IMR-90 (cell line): ENCODE data around the gene FEZF2. TPM values are rescaled to one million over a fixed set of nuclear protein-coding genes. Genes with fewer than 3 reads are reported as not detected.

ENCODE experiments used
- ATAC-seq: fragments of 200-7000 bp; cut with Tn5 transposase; 2 replicates; pipeline ENCODE4 v1.9.1; 2020; ENCODE audit warnings: low read depth, mild to moderate bottlenecking, moderate library complexity
- BruUV-seq: library from RNA; stranded (reverse); fragments of 400-500 nt; replicated peaks from 2 replicates; lab custom pipeline; 2021; lab: Mats Ljungman, UMichigan
- CTCF ChIA-PET: fragments of 300-600 bp; formaldehyde crosslinking; extraction: SDS; loops from one replicate; lab custom pipeline; 2021; ENCODE audit warnings: antibody characterized with exemption; lab: Yijun Ruan, JAX
- POLR2A ChIA-PET: fragments of 300-600 bp; sonication (Branson Sonifier 250); formaldehyde crosslinking; loops from one replicate; lab custom pipeline; 2022; ENCODE audit warnings: antibody characterized with exemption; ENCODE audit not compliant: unreplicated experiment; lab: Charles Lee
- DNase-seq: peaks from one replicate; pipeline ENCODE4 v3.0.0; 2013
- H2AFZ ChIP-seq: replicated peaks from 2 replicates; pipeline ENCODE3; 2013; ENCODE audit warnings: low read length, mild to moderate bottlenecking; ENCODE audit not compliant: poor library complexity
- H2AK5ac ChIP-seq: 2 replicates; pipeline ENCODE4 v1.6.1; 2013; ENCODE audit warnings: low read depth, low read length, inconsistent platforms
- H2AK9ac ChIP-seq: replicated peaks from 2 replicates; pipeline ENCODE3; 2013; ENCODE audit warnings: mild to moderate bottlenecking, low read depth, low read length, moderate library complexity; ENCODE audit not compliant: poor library complexity
- H2BK120ac ChIP-seq: 2 replicates; pipeline ENCODE4 v1.6.1; 2013; ENCODE audit warnings: low read depth, low read length, inconsistent platforms
- H2BK15ac ChIP-seq: 3 replicates; pipeline ENCODE4 v1.6.1; 2013; ENCODE audit warnings: low read depth, low read length, inconsistent platforms
- H2BK20ac ChIP-seq: 2 replicates; pipeline ENCODE4 v1.6.1; 2013; ENCODE audit warnings: low read depth, mild to moderate bottlenecking, inconsistent platforms, low read length, moderate library complexity
- H2BK5ac ChIP-seq: 2 replicates; pipeline ENCODE4 v1.6.1; 2013; ENCODE audit warnings: mild to moderate bottlenecking, low read depth, low read length, inconsistent platforms; ENCODE audit not compliant: poor library complexity, severe bottlenecking
- H3K14ac ChIP-seq: replicated peaks from 2 replicates; pipeline ENCODE4 v1.6.1; 2013; ENCODE audit warnings: low read depth, low read length, inconsistent platforms
- H3K18ac ChIP-seq: 2 replicates; pipeline ENCODE4 v1.6.1; 2013; ENCODE audit warnings: low read depth, low read length, control low read depth
- H3K23ac ChIP-seq: 2 replicates; pipeline ENCODE4 v1.6.1; 2013; ENCODE audit warnings: low read depth, low read length, inconsistent platforms
- H3K27ac ChIP-seq: 2 replicates; pipeline ENCODE4 v1.5.1; 2013; ENCODE audit warnings: mild to moderate bottlenecking, control low read depth, low read length; ENCODE audit not compliant: insufficient read depth
- H3K27me3 ChIP-seq: 2 replicates; pipeline ENCODE4 v1.6.1; 2013; ENCODE audit warnings: low read length; ENCODE audit not compliant: control insufficient read depth, insufficient read depth
- H3K36me3 ChIP-seq: 2 replicates; pipeline ENCODE4 v1.6.1; 2013; ENCODE audit warnings: low read length, mixed read lengths; ENCODE audit not compliant: control insufficient read depth, insufficient read depth
- H3K4ac ChIP-seq: 2 replicates; pipeline ENCODE4 v1.6.1; 2013; ENCODE audit warnings: low read depth, low read length, inconsistent platforms
- H3K4me1 ChIP-seq: 2 replicates; pipeline ENCODE4 v1.6.1; 2013; ENCODE audit warnings: low read length, mixed read lengths; ENCODE audit not compliant: control insufficient read depth, insufficient read depth
- H3K4me2 ChIP-seq: 2 replicates; pipeline ENCODE4 v1.6.1; 2013; ENCODE audit warnings: low read depth, mild to moderate bottlenecking, control low read depth, low read length, moderate library complexity
- H3K4me3 ChIP-seq: 2 replicates; pipeline ENCODE4 v1.5.1; 2013; ENCODE audit warnings: low read depth, mild to moderate bottlenecking, control low read depth, low read length, moderate library complexity; ENCODE audit not compliant: insufficient read depth
- H3K56ac ChIP-seq: 2 replicates; pipeline ENCODE4 v1.6.1; 2013; ENCODE audit warnings: low read length, inconsistent platforms; ENCODE audit not compliant: insufficient read depth; ENCODE audit errors: extremely low read depth
- H3K79me1 ChIP-seq, 2 experiments: 2 replicates each; pipeline ENCODE4 v1.6.1; 2013; ENCODE audit warnings: low read length in 2 of 2, inconsistent platforms in 1 of 2, low read depth in 1 of 2
- H3K9ac ChIP-seq: 2 replicates; pipeline ENCODE4 v1.6.1; 2013; ENCODE audit warnings: low read depth, low read length, control low read depth
- H3K9me1 ChIP-seq: 2 replicates; pipeline ENCODE4 v1.6.1; 2013; ENCODE audit warnings: low read length, inconsistent platforms; ENCODE audit not compliant: insufficient read depth
- H3K9me3 ChIP-seq: 2 replicates; pipeline ENCODE4 v1.6.1; 2013; ENCODE audit warnings: low read length; ENCODE audit not compliant: control insufficient read depth, insufficient read depth
- H4K20me1 ChIP-seq: 2 replicates; pipeline ENCODE4 v1.6.1; 2013; ENCODE audit warnings: low read length, inconsistent platforms; ENCODE audit not compliant: insufficient read depth
- H4K5ac ChIP-seq: 2 replicates; pipeline ENCODE4 v1.6.1; 2013; ENCODE audit warnings: mild to moderate bottlenecking, low read depth, low read length, control low read depth
- H4K8ac ChIP-seq, 2 experiments: 2 replicates each; pipeline ENCODE4 v1.6.1; 2013; ENCODE audit warnings: low read depth in 2 of 2, low read length in 2 of 2, control low read depth in 1 of 2, inconsistent platforms in 1 of 2
- H4K91ac ChIP-seq: 2 replicates; pipeline ENCODE4 v1.6.1; 2013; ENCODE audit warnings: low read depth, low read length, inconsistent platforms; ENCODE audit not compliant: insufficient read depth
- CEBPB ChIP-seq: IDR thresholded peaks from 2 replicates; pipeline ENCODE4 v1.6.1; 2012; ENCODE audit warnings: low read depth, low read length, improper control_type of control experiment
- FOS ChIP-seq: fragments of 150-350 bp; IDR thresholded peaks from 2 replicates; pipeline ENCODE4 v1.6.1; 2016; ENCODE audit warnings: low read depth, low read length
- MAFK ChIP-seq: IDR thresholded peaks from 2 replicates; pipeline ENCODE4 v1.6.1; 2012; ENCODE audit warnings: low read depth, low read length, improper control_type of control experiment
- POLR2A ChIP-seq: IDR thresholded peaks from 2 replicates; pipeline ENCODE4 v1.6.1; 2012; ENCODE audit warnings: mild to moderate bottlenecking, low read depth, low read length
- SMC3 ChIP-seq: fragments of 150-350 bp; IDR thresholded peaks from 2 replicates; pipeline ENCODE4 v1.6.1; 2016; ENCODE audit warnings: low read depth, mild to moderate bottlenecking, antibody characterized with exemption, low read length, moderate library complexity
- WGBS, 2 experiments: methylation state at CpG; one replicate each; pipeline versions ENCODE4 v1.1.5 to v1.1.7; 2013; ENCODE audit warnings: missing lambda C conversion rate in 2 of 2; ENCODE audit not compliant: insufficient read length in 1 of 2; ENCODE audit errors: extremely low coverage in 2 of 2; 5-methylcytosine and 5-hydroxymethylcytosine counted together
- dilution Hi-C: fragments of 300-500 bp; cut with HindIII; formaldehyde crosslinking; loops from one replicate; pipeline ENCODE4 v1.14.3; 2018; ENCODE audit warnings: low sequenced_read_pairs; ENCODE audit not compliant: unreplicated experiment
- in situ Hi-C: fragments of 300-500 bp; cut with MboI; formaldehyde crosslinking; loops from 3 replicates; pipeline ENCODE4 v1.14.3; 2019; ENCODE audit warnings: low sequenced_read_pairs, inconsistent platforms, mixed read lengths
- intact Hi-C: fragments of 100-400 bp; cut with micrococcal nuclease; formaldehyde crosslinking; loops from 2 replicates; pipeline ENCODE4 v1.10.0; 2022
- polyA plus RNA-seq, 3 experiments: library from polyadenylated mRNA; depleted of rRNA; stranded (reverse); fragments of >200 nt; gene quantifications; 2 replicates each; pipeline ENCODE4 v1.2.3, GENCODE V29; 2012; ENCODE audit warnings: low replicate concordance in 1 of 3
- total RNA-seq: library from RNA; depleted of rRNA; stranded (reverse); fragments of >200 nt; gene quantifications from 2 replicates; pipeline ENCODE4 v1.2.3, GENCODE V29; 2012
- TF ChIP-seq, protein P1 (sequence below): fragments of 150-350 bp; IDR thresholded peaks from 2 replicates; pipeline ENCODE4 v1.6.1; 2016; ENCODE audit warnings: low read depth, mild to moderate bottlenecking, low read length, moderate library complexity, borderline replicate concordance

FEZF2 gene
- total and polyA plus RNA-seq, 2 of the 4 experiments (the other 2 are of a cell fraction): not detected

DNA sequence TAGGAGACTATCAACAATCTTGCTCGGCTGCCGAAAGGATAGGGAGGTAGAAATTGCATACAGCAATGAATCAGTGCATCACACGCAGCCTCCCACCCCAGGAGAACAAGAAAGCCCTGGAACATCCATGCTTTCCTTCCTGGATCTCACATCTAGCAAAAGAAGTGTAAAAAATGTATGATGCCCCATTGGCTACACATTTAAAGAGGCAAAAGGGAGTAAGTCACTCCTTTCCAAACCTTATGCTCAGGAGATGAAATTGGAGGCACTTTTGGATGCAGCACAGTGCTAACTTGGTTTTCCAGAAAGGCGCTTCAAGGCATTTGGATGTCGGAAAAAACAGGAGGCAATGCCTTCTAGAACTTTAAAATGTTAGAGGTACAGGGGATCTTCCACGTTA is 32.2 kb upstream of the FEZF2 start:
- no peak overlapping the region for H3K4me3 ChIP-seq
- BruUV-seq: no TSS peak

More for the DNA sequence above, 32.2 kb upstream of the FEZF2 start:
- Histone ChIP-seq H3K36me3 (no peaks in the 10 kb centered on the region), H2BK5ac (no peak overlapping the region), H3K27ac (no peak overlapping the region), H3K4ac (no peak overlapping the region), H3K4me2 (no peak overlapping the region), H4K20me1 (no peaks in the 10 kb centered on the region), H3K23ac (no peak overlapping the region), H4K5ac (no peak overlapping the region), H3K4me1 (no peaks in the 10 kb centered on the region), H2AFZ (no peak overlapping the region), H2BK20ac (no peak overlapping the region), H3K9ac (no peak overlapping the region), H3K27me3 (no peaks in the 10 kb centered on the region), H2BK15ac (no peak overlapping the region), H3K18ac (no peak overlapping the region), H3K56ac (no peak overlapping the region), H3K9me3 (no peaks in the 10 kb centered on the region), H3K9me1 (no peaks in the 10 kb centered on the region), H3K79me1 (no peaks in the 10 kb centered on the region), H2AK5ac (no peak overlapping the region), H2AK9ac (no peak overlapping the region), H4K91ac (no peak overlapping the region), H4K8ac (no peak overlapping the region), H2BK120ac (no peak overlapping the region), H3K14ac (no peak overlapping the region)
- dilution Hi-C loops (no loop called here), in situ Hi-C loops (no loop called here), intact Hi-C loops (no loop called here)
- ChIA-PET CTCF (no interaction called here), POLR2A (no interaction called here)
- ATAC-seq (no peak), DNase-seq (no peak)
- TF ChIP-seq, protein P1, sequence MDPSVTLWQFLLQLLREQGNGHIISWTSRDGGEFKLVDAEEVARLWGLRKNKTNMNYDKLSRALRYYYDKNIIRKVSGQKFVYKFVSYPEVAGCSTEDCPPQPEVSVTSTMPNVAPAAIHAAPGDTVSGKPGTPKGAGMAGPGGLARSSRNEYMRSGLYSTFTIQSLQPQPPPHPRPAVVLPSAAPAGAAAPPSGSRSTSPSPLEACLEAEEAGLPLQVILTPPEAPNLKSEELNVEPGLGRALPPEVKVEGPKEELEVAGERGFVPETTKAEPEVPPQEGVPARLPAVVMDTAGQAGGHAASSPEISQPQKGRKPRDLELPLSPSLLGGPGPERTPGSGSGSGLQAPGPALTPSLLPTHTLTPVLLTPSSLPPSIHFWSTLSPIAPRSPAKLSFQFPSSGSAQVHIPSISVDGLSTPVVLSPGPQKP: no peak
- TF ChIP-seq MAFK: no peak
- no peak for TF ChIP-seq FOS
- TF ChIP-seq POLR2A: no peak
- TF ChIP-seq CEBPB: no peak
- TF ChIP-seq SMC3: no peak
- WGBS, 2 experiments: no CpG with 5 or more reads among the region's 6 CpGs
